HuH-7 (cell line): Measurements from ENCODE around the gene SERTAD1.
"Not testable (repeated sequence)": the region's sequence is repeated elsewhere in the genome, so short reads cannot be mapped to it uniquely, and the experiment has no call there.

Experiments used
- DNase-seq: peaks from one replicate; pipeline ENCODE4 v3.0.0; 2011; ENCODE audit warnings: low spot score

The SERTAD1 gene

DNA sequence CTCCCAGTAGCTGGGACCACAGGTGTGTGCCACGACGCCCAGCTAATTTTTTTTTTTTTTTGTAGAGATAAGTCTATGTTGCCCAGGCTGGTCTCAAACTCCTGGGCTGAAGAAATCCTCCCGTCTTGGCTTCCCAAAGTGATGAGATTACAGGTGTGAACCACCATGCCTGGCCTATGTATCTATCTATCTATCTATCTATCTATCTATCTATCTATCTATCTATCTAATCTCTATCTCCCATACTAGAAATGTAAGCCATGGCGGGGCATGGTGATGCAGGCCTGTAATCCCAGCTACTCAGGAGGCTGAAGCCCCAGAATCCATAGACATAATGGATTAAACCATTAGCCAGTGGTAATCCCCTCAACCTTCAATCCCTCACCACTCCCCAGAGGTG lies 24.9 kb upstream of the SERTAD1 start:
- no peak for DNase-seq

DNA sequence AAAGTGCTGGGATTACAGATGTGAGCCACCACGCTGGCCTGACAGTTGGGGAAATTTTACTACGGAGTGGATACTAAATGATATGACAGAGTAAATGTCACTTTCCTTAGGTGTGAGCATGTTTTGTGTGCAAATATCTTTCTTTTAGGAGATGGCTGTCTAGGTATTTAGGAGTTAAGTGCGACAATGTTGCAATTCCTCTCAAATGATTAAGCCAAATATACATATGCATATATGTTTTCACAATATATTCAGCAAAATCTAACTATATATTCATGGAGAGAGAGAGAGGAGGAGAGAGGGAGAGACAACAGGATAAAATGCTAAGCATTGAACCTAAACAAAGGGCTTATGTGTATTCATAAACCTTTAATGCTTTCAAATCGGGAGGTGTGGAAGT lies 23.7 kb upstream of the SERTAD1 start:
- DNase-seq = no peak

DNA sequence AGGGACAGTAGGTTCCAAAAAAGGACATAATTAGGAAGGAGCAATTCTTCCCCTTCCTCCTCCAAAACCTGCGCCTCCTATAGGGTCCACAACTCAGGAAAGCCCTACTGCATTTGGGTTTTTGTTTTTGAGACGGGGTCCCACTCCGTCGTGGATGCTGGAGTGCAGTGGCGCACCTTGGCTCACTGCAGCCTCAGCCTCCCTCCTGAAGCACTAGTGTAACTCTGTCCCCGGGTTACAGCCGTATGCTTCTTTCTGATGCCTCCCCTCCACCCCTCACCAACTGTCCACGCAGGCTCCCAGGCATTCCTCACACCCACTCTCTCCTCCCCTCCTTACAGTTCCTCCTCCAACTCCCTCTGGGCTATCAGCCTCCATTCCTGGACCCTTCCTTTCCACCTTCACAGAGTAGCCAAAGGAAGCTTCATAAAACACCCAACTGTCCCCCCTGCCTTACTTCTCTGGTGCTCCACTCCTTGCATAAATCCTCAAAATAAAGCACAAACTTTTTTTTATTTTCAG lies 20.5 kb upstream of the SERTAD1 start:
- no peak for DNase-seq

DNA sequence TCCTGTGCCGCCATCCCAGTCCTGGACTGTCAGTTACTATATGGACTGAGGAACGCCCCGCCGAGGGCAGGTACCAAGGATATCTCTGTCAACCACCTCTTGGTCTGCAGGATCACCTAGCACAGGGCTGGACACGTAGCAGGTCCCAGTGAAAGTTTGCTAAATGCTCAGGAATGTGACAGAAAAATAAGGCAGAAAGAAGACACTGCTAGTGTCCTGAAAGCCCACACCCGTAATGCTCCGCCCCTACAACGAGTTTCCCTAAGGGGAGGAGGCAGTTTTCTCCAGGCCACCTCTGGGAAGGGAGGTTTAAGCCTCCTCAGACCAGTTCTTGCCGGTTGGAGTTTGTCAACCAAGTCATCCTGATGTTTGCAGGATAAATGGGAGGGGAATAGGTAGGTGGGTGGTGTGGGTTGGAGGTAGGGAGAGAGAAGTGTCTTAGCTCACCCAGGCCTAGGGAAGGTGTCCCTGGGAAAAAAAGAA lies 20.0 kb upstream of the SERTAD1 start:
- DNase-seq = no peak

DNA sequence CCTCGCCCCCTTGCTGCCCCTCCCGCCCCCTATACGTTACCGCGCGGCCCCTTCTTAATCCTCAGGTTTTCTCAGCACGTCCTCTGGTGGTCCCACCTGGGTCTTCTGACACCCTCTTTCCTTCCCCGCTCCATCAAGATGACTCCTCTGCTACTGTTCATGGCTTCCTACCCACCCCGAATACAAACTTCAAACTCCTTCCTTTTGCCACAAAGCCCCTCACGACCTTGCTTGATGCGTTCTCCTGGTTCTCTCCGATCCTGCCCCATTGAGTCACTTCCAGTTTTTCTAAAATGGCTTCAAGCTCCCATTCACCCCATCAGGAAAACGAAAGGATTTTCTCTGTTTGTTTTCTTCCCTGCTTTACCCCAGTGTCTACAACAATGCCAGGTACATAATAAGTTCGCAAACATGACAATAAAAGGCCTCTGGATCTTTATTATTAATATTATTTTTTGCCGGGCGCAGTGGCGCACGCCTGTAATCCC lies 19.1 kb upstream of the SERTAD1 start:
- no peak for DNase-seq

DNA sequence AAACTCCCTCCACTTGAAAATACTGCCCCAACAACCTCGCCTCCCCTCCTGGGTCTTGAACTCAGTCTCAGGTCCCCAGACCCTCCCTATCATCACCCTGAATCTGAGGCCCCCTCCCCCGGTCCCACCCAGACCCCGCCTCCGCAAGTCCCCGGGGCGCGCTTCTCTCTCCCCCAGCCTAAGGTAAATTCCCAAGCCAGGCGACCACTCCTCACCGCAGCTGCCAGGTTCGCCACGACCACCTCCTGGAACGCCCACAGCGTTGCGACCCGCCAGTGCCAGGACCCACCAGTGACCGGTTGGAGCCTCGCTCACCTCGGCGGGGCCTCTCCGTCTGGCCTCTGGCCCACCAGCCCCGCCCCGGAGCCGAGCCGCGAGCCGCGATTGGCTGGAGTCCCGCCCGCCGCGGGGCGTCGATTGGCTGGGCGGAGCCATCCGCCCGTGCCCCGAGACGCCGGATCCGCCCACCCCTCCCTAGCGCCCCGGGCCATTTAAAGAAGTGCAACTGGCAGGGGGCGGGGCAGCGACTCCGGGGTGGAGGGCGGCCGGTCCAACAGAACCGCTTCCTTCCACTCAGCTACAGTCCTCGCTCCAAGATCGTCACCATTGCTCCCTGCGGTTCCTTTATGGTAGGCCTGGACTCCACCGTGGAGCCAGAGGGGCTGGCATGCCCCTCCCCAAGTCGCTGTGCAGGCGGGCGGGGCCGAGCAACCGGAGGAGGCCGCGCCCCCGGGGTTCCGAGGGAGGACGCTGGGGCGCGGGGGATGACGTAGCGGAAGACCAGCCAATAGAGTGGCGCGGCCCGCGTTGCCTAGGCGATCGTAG lies 18.4 kb upstream of the SERTAD1 start, which contains the start of gene SERTAD3:
Gene SERTAD3 (minus strand): TSS at position 336 of the 825 bp plus-strand sequence. CDS start 2,255 bp downstream, outside the sequence.
- peak; percentile 96 for DNase-seq

DNA sequence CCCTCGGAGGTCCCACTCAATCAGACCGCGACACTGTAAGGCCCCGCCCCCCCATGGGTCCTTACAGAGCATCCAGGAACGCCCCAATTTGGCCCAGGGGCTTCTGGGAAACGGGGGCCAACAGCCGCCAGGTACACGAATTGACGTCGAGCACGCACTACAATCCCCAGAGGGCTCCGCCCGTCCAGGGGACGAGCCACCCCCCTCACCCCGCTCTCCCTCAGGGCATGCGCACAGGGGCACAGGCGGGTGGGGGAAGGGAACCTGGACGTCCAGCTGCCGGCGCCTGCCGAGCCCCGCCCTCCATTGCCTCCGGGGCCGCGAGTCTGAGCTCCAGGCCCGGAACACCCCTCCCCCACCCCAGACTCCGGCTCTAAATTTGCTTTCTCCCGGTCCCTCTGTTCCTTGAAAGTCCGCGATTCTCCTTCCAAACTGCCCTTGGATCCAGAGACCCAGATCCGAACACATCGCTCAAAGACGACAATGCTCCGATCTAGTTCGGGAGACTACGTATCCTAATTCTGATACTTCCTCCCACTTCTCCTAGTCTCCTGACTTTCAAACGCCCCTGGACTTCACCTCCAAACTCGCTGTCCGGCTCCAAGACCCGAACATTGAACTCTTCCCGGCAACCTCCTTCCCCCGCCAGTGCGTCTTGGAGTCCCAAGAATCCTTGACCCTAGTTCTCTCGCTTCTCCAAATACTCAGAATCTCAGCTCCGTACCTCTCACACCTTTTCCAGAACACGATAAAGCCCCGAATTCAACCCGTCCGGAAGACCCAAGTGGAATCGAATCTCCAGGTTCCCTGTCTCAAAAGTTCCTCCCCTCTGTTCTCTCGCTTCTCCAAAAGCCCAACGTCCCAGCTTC lies 17.6 kb upstream of the SERTAD1 start:
- peak; percentile 99 for DNase-seq

DNA sequence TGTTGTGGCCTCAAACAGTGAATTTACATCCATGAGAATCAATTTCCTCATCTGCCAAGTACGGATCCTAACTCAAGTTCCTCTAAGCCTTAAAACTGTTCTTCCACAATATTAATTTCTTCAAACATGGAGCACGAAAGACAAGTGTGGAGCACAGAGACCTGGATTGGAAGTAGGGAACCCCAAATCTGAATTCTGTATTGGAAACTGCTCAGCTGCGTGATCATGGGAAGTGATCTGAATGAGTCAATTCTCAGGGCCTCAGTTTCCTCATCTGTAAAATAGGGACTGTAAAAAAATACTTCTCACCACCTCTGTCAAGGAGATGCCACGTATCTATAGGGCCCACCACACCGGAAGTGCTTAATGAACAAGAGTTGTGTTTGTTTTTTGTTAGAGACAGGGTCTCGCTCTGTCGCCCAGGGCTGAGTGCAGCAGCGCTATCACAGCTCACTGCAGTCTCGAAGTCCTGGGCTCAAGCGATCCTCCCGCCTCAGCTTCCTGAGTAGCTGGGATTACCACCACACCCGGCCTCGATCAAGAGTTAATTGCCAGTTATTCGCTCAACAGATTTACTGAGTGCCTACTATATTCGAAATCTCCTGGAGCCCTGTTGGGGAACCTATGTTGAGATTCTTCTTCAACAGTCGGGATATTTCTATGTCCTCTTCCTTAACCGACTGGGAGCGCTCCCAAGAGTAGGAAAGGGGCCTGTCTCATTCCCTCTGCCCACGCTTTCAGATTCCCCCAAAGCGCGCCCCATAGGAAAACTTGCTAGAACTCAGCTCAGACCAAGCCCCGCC lies 16.7 kb upstream of the SERTAD1 start:
- DNase-seq = no peak

DNA sequence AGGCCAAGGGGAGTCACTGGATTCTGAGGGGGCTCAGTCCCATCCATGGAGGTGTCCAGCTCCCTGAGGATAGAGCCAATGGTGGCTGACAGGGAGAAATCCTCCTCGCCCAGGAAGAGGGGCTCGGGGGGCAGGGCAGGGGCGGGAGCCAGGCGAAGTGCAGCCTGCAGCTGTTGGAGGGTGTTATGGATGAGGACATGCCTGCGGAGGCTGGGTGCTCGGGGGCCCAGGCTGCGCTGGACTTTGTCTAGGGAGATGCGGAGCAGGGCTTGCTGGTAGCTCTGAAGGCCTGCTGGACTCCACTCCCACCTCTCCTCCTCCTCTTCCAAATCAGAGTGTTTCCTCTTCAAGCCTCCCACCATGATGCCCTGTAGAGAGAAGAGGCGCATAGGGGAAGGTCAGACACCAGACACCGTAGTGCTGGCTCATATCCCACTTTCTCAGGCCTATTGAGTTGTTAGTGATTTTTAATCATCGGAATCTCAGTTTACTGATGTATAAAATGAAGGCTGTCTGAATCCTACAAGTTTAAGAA lies 16.0 kb upstream of the SERTAD1 start:
- DNase-seq = no peak

DNA sequence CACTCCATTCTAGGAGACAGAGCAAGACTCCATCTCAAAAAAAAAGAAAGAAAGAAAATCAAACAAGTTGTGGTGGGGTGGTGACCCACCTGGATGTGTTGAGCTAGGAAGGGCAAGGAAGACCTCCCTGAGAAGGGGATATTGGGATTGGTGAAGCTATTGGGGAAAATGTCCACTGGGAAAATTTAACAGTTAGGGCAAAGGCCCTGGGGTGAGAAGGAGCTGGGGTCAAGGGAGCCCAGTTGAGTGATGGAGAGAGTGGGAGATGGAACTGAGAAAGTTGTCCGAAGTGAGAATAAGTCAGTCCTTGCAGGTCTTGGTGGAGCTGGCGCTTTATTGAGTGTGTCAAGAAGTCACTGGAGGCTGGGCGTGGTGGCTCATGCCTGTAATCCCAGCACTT lies 12.5 kb upstream of the SERTAD1 start:
- no peak for DNase-seq

DNA sequence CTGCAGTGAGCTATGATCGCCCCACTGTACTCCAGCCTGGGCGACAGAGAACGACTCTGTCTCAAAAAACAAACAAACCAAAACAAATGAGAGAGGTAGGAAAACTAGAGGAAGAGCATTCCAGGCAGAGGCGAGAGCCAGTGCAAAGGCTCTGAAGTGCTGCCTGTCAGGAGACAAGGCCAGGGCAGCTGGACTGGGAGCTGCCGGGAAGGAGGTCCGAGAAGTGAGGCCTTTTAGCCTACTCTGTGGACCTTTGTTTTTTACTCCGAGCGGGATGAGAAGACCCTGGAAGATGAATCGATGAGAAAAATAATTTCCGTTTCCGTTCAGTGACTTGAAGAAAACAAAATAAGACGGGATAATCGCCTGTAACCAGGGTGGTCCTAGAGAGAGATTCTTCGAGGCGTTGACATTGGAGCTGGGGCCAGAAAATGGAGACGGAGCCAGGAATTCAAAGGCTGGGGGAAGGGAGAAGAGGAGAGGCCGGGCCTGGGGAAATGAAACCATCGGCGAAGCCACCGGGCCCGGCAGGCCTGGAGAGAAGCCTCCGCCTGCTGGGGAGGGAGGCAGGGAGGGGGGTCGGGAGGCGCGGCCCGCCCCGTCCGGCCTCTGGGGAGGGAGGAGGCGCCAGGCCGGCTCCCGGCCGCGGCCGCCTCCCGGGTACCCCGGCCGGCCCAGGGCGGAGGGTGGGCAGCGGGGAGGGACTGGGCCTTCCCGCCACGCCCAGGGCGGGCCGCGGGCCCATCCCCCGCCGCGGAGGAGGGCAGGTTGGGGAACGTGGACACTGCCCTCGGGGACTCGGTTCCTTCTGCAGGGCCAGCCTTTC lies 7.8 kb upstream of the SERTAD1 start:
- DNase-seq = peak; percentile 83

DNA sequence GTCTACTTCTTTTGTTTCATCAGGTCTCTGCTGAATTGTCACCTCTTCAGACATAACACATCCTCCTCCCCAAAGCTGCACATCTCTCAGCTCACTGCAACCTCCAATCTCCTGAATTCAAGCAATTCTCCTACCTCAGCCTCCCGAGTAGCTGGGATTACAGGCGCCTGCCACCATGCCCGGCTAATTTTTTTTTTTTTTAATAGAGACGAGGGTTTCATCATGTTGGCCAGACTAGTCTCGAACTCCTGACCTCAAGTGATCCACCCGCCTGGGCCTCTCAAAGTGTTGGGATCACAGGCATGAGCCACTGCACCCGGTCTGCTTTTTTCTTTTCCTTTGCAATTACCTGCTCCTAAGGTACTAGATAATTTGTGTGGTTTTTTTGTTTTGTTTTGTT lies 7.0 kb upstream of the SERTAD1 start:
- not testable (repeated sequence) for DNase-seq

DNA sequence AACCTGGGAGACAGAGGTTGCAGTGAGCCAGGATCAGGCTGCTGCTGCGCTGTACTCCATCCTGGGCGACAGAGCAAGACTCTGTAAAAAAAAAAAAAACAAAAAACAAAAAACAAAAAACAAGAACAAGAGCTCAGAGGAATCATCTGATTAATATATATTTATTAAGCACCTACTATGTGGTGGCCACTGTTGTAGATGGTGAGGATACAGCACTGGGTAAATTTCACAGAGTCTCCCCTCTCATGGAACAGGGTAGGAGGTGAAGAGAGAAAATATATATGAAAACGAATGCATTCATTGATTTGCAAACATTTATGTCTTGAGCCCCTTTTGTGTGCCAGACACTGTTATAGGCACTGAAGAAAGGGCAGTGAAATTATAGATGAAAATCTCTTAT lies 5.9 kb upstream of the SERTAD1 start:
- DNase-seq = no peak

DNA sequence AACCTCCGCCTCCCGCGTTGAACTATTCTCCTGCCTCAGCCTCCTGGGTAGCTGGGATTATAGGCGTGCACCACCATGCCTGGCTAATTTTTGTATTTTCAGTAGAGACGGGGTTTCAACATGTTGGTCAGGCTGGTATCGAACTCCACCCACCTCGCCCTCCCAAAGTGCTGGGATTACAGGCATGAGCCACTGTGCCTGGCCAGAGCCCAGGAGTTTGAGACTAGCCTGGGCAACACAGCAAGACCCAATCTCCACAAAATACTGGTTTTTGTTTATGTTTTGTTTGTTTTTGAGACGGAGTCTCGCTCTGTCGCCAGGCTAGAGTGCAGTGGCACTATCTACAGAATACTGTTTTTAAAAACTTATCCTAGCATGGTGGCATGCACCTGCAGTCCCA lies 4.5 kb upstream of the SERTAD1 start:
- DNase-seq = not testable (repeated sequence)

DNA sequence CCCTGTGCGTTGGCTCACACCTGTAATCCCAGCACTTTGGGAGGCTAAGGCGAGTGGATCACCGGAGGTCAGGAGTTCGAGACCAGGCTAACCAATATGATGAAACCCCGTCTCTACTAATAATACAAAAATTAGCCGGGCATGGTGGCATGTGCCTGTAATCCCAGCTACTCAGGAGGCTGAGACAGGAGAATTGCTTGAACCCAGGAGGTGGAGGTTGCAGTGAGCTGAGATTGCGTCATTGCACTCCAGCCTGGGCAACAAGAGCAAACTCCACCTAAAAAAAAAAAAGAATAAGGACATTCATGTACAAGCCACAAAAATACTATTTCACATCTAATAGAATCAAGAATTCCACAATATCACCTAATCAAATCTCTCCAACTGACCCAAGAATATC lies 2.4 kb upstream of the SERTAD1 start:
- DNase-seq = not testable (repeated sequence)

DNA sequence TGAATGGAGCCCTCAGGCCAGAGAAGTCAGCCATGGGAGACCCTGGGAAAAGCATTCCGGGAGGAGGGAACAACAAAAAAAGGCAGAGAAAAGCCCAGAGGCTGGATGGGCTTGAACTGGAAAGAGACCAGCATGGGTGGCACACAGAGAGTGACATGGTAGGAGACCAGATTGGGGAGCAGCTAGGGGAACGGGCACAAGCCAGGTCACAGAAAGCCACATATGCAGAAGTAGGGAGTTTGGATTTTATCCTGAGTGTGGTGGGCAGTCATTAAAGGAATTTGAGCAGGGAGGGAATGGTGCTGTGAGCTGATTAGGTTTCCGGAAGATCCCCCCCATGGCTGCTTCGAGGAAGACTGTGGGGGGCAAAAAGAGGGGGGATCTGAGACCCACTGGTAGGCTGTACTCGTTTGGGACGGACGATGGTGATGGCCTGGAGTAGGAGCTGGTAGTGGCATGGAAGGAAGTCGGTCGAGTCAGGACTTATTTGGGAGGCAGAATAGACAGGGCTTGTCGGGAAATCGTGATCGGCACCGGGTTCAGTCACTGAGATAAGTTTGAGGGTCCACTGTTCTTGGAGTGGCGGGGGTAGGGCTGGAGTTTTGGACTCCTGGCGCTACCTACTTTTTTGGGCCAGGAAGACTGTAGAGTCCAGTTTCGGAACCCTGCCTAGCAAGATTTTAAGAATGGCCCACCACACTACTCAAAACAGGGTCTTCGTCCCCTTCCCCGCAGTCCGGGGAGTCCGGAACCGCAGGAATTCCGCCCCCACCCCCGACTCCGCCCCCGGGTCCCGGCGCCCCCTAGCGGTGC lies 949 bp downstream of the SERTAD1 start:
- DNase-seq = no peak

DNA sequence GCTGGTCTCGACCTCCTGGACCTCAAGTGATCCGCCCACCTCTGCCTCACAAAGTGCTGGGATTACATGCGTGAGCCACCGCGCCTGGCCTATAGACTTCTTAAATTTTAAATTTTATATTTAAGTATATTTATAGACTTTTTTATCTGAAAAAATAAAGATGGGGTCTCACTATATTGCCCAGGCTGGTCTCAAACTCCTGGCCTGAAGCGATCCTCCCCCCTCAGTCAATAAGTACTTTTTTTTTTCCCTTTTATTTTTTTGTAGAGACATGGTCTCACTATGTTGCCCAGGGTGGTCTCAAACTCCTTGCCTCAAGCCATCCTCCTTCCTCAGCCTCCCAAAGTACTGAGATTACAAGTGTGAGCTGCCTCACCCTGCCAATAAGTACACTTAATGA lies 1.9 kb downstream of the SERTAD1 start:
- no peak for DNase-seq

DNA sequence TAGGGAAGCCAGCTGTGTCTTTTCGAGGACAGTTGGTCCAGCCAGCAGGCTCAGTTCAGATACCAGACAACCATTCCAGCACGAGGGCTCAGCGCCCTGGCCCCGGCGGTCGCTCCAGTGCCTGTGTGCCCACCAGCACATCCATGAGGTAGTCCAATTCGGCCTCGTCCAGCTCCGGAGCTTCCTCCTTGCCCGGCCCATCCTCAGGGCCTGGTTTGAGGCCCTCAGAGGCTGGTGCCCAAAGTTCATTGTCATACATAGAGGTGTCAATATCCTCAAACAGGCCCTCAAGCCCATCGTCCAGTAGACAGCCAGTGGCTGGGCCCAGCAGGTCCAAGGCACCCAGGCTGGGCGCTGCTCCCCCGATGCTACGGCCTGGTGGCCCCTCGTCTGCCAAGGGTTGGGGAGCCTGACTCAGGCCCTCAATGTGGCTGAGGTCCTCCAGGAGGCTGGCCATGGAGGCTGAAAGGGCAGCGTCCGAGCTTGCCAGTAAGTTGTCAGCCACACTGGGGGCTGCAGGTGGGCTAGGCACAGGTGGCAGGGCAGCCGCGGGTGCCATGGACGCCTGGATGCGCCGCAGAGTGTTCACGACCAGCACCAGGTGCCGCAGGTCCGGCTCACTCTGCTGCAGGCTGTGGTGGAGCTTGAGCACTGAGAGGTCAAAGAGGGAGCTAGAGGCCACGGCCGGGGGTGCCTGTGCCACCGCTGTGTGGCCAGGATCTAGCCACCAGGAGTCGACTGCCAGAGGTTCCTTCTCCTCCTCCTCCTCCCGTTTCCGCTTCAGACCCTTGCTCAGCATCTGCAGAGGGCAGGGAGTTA lies 2.8 kb downstream of the SERTAD1 start:
- no peak for DNase-seq
